Activated B cell treated with CpG ODN at 0.5 μM for 24 hours (primary cell): Measurements from ENCODE around the gene IL15RA. TPM values are rescaled to one million over a fixed set of nuclear protein-coding genes. Genes with fewer than 3 reads are reported as not detected.

ENCODE experiments used
- ATAC-seq: fragments of 200-7000 bp; cut with Tn5 transposase; one replicate; pipeline ENCODE4 v1.10.0; 2021; ENCODE audit warnings: low read depth, mild to moderate bottlenecking, moderate library complexity
- CTCF ChIA-PET: fragments of 350-600 bp; sonication (Branson Sonifier 250); formaldehyde crosslinking; loops from one replicate; lab custom pipeline; 2021; ENCODE audit warnings: antibody characterized with exemption; lab: Charles Lee
- POLR2A ChIA-PET: fragments of 350-600 bp; sonication (Branson Sonifier 250); formaldehyde crosslinking; loops from one replicate; lab custom pipeline; 2021; ENCODE audit warnings: antibody characterized with exemption; lab: Charles Lee
- DNase-seq: peaks from one replicate; pipeline ENCODE4 v3.0.0; 2022
- H3K27ac Mint-ChIP-seq: one replicate; pipeline ENCODE4 v1.8.0; 2020; ENCODE audit warnings: mixed read lengths
- H3K27me3 Mint-ChIP-seq: one replicate; pipeline ENCODE4 v1.8.0; 2021; ENCODE audit warnings: mixed read lengths
- H3K36me3 Mint-ChIP-seq: one replicate; pipeline ENCODE4 v1.8.0; 2021; ENCODE audit warnings: low read depth, mixed read lengths
- H3K4me1 Mint-ChIP-seq: one replicate; pipeline ENCODE4 v1.8.0; 2021; ENCODE audit warnings: mixed read lengths
- H3K4me3 Mint-ChIP-seq: one replicate; pipeline ENCODE4 v1.8.0; 2020; ENCODE audit warnings: mild to moderate bottlenecking, mixed read lengths
- H3K9me3 Mint-ChIP-seq: one replicate; pipeline ENCODE4 v1.8.0; 2020; ENCODE audit warnings: mixed read lengths
- CTCF ChIP-seq: fragments of 200-600 bp; IDR thresholded peaks from one replicate; pipeline ENCODE4 v1.8.0; 2022; ENCODE audit warnings: antibody characterized with exemption, mild to moderate bottlenecking
- intact Hi-C: fragments of 100-400 bp; cut with micrococcal nuclease; formaldehyde crosslinking; loops from one replicate; pipeline ENCODE4 v1.15.1; 2024
- total RNA-seq: library from RNA; stranded (reverse); gene quantifications from 2 replicates; pipeline ENCODE4 v1.2.3, GENCODE V29; 2022

IL15RA gene
- total RNA-seq, 1 donor from 2014 or later = 19.1 TPM

GRCh38 chr10:5944389-5945189, 32.8 kb downstream of the IL15RA start:
- Mint-ChIP-seq H3K4me1 (peaks cover 14% of the 10 kb centered on the region), H3K9me3 (no peaks in the 10 kb centered on the region), H3K36me3 (no peaks in the 10 kb centered on the region), H3K27ac (no peak overlapping the region), H3K4me3 (no peak overlapping the region), H3K27me3 (no peaks in the 10 kb centered on the region)
- CTCF ChIA-PET = no interaction called here
- DNase-seq (no peak), ATAC-seq (no peak)
- TF ChIP-seq CTCF = no peak
- intact Hi-C loops = loop anchor here (5.0 kb wide), 1 partner anchor 68 kb away; no protein-coding TSS in a partner anchor
- POLR2A ChIA-PET = no interaction called here

- Mint-ChIP-seq H3K36me3 (peaks cover 4% of the 10 kb centered on the region), H3K4me1 (peaks cover 14% of the 10 kb centered on the region), H3K27ac (no peak overlapping the region), H3K9me3 (no peaks in the 10 kb centered on the region), H3K4me3 (no peak overlapping the region), H3K27me3 (no peaks in the 10 kb centered on the region)
- no peak for ATAC-seq
- intact Hi-C loops = no loop called here
- ChIA-PET CTCF (no interaction called here), POLR2A (no interaction called here)
- no peak for TF ChIP-seq CTCF
- DNase-seq = no peak
Observed at GRCh38 chr10:5943536-5943935, 33.8 kb downstream of the IL15RA start.

GRCh38 chr10:5942474-5942873, 34.9 kb downstream of the IL15RA start:
- Mint-ChIP-seq H3K27me3 (no peaks in the 10 kb centered on the region), H3K36me3 (peaks cover 15% of the 10 kb centered on the region), H3K27ac (no peak overlapping the region), H3K4me1 (peaks cover 14% of the 10 kb centered on the region), H3K9me3 (no peaks in the 10 kb centered on the region), H3K4me3 (no peak overlapping the region)
- ATAC-seq (no peak), DNase-seq (no peak)
- TF ChIP-seq CTCF = no peak
- POLR2A ChIA-PET = no interaction called here
- intact Hi-C loops = no loop called here
- CTCF ChIA-PET = no interaction called here

GRCh38 chr10:5942001-5942400, 35.3 kb downstream of the IL15RA start:
- intact Hi-C loops = no loop called here
- Mint-ChIP-seq H3K27me3 (no peaks in the 10 kb centered on the region), H3K4me3 (no peak overlapping the region), H3K9me3 (no peaks in the 10 kb centered on the region), H3K27ac (no peak overlapping the region), H3K36me3 (peaks cover 19% of the 10 kb centered on the region), H3K4me1 (peaks cover 14% of the 10 kb centered on the region)
- ATAC-seq (no peak), DNase-seq (no peak)
- POLR2A ChIA-PET = no interaction called here
- CTCF ChIA-PET = no interaction called here
- TF ChIP-seq CTCF = no peak

GRCh38 chr10:5941579-5941978, 35.8 kb downstream of the IL15RA start:
- intact Hi-C loops = no loop called here
- H3K4me3 Mint-ChIP-seq = no peak overlapping the region
- H3K27me3 Mint-ChIP-seq = no peaks in the 10 kb centered on the region
- no peak for ATAC-seq
- H3K9me3 Mint-ChIP-seq = no peaks in the 10 kb centered on the region
- no peak overlapping the region for H3K27ac Mint-ChIP-seq
- ChIA-PET CTCF (no interaction called here), POLR2A (no interaction called here)
- peaks cover 23% of the 10 kb centered on the region for H3K36me3 Mint-ChIP-seq
- peaks cover 14% of the 10 kb centered on the region for H3K4me1 Mint-ChIP-seq
- DNase-seq = no peak
- no peak for TF ChIP-seq CTCF
